GM12878 (cell line): ENCODE measurements around the gene ACRBP. TPM values are rescaled to one million over a fixed set of nuclear protein-coding genes. Genes with fewer than 3 reads are reported as not detected.

Experiments used
- BRCA1 ChIP-seq: IDR thresholded peaks from 2 replicates; pipeline ENCODE4 v1.6.1; 2011; ENCODE audit warnings: low read depth, low read length, improper control_type of control experiment
- CBFB ChIP-seq: IDR thresholded peaks from 2 replicates; pipeline ENCODE4 v1.6.1; 2016; ENCODE audit warnings: antibody characterized with exemption, low read depth
- CREM ChIP-seq: IDR thresholded peaks from 2 replicates; pipeline ENCODE4 v1.6.1; 2014; ENCODE audit warnings: antibody characterized with exemption, low read depth
- HDAC2 ChIP-seq: fragments of 200-600 bp; sonication (generic); IDR thresholded peaks from 2 replicates; pipeline ENCODE4 v1.6.1; 2017
- HDGF ChIP-seq: fragments of 450-650 bp; IDR thresholded peaks from 2 replicates; pipeline ENCODE4 v1.6.1; 2016; ENCODE audit warnings: antibody characterized with exemption
- IKZF1 ChIP-seq: fragments of 450-650 bp; conservative IDR thresholded peaks from 2 replicates; pipeline ENCODE4 v1.6.1; 2017; ENCODE audit warnings: antibody characterized with exemption, mild to moderate bottlenecking
- IKZF2 ChIP-seq, 2 experiments: fragments of 450-650 bp; IDR thresholded peaks; 2 replicates each; pipeline ENCODE4 v1.6.1; 2017; ENCODE audit warnings: mild to moderate bottlenecking in 2 of 2, moderate library complexity in 2 of 2
- JUNB ChIP-seq: IDR thresholded peaks from 2 replicates; pipeline ENCODE4 v1.6.1; 2016; ENCODE audit warnings: antibody characterized with exemption, mild to moderate bottlenecking
- JUND ChIP-seq: IDR thresholded peaks from 2 replicates; pipeline ENCODE4 v1.6.1; 2012; ENCODE audit warnings: low read depth, mild to moderate bottlenecking, low read length, improper control_type of control experiment, moderate library complexity
- NBN ChIP-seq: fragments of 450-650 bp; IDR thresholded peaks from 2 replicates; pipeline ENCODE4 v1.6.1; 2016
- NRF1 ChIP-seq: conservative IDR thresholded peaks from 2 replicates; pipeline ENCODE4 v1.6.1; 2011; ENCODE audit warnings: mild to moderate bottlenecking, low read depth, low read length, improper control_type of control experiment
- PAX5 ChIP-seq: IDR thresholded peaks from 2 replicates; pipeline ENCODE4 v1.6.1; 2011; ENCODE audit warnings: low read depth, low read length, borderline replicate concordance
- POLR2A ChIP-seq: IDR thresholded peaks from 2 replicates; pipeline ENCODE4 v1.6.1; 2011; ENCODE audit warnings: low read depth, mild to moderate bottlenecking, low read length
- POLR2AphosphoS2 ChIP-seq: IDR thresholded peaks from 2 replicates; pipeline ENCODE4 v1.6.1; 2011; ENCODE audit warnings: low read depth, mild to moderate bottlenecking, low read length, improper control_type of control experiment, moderate library complexity
- SMC3 ChIP-seq: IDR thresholded peaks from 2 replicates; pipeline ENCODE4 v1.6.1; 2011; ENCODE audit warnings: low read length, improper control_type of control experiment, borderline replicate concordance
- SRF ChIP-seq, 2 experiments: IDR thresholded peaks; 2 replicates each; pipeline ENCODE4 v1.6.1; 2011; ENCODE audit warnings: low read depth in 2 of 2, low read length in 2 of 2, mild to moderate bottlenecking in 1 of 2, moderate library complexity in 1 of 2
- TBL1XR1 ChIP-seq: IDR thresholded peaks from 2 replicates; pipeline ENCODE4 v1.6.1; 2012; ENCODE audit warnings: low read depth, low read length, improper control_type of control experiment
- YBX1 ChIP-seq: fragments of 450-650 bp; IDR thresholded peaks from 2 replicates; pipeline ENCODE4 v1.6.1; 2016; ENCODE audit warnings: antibody characterized with exemption
- polyA plus RNA-seq, 11 experiments: library from polyadenylated mRNA; depleted of rRNA in 4 of 11; unstranded in 6 of 11; stranded (reverse) in 5 of 11; fragments of >200 nt; fragmentation: Nextera tagmentation in 4 of 11; fragmentation: Illumina TruSeq in 1 of 11; extraction: Ambion mirVana in 4 of 11; extraction: Trizol in 1 of 11; gene quantifications; 1 replicate in 1 of 11; 2 replicates in 10 of 11; pipeline versions ENCODE4 v1.2.1 to v1.2.3, GENCODE V29; 2011 to 2016; ENCODE audit warnings: inconsistent platforms in 2 of 11, missing spikeins in 2 of 11, low read depth in 1 of 11
- total RNA-seq, 4 experiments: library from RNA; depleted of rRNA in 3 of 4; stranded (reverse); fragments of >200 nt in 3 of 4; fragmentation: Illumina TruSeq in 1 of 4; extraction: Trizol in 1 of 4; gene quantifications; 2 replicates each; pipeline versions ENCODE4 v1.2.1 to v1.2.3, GENCODE V29; 2013 to 2021
- TF ChIP-seq, protein P1 (sequence below): IDR thresholded peaks from 2 replicates; pipeline ENCODE4 v1.6.1; 2012; ENCODE audit warnings: improper control_type of control experiment, low read depth, low read length; ENCODE audit not compliant: insufficient replicate concordance
- TF ChIP-seq, protein P2 (sequence below): IDR thresholded peaks from 2 replicates; pipeline ENCODE4 v1.6.1; 2012; ENCODE audit warnings: low read depth, low read length, improper control_type of control experiment
- TF ChIP-seq, protein P3 (sequence below): IDR thresholded peaks from 2 replicates; pipeline ENCODE4 v1.6.1; 2012; ENCODE audit warnings: mild to moderate bottlenecking, low read depth, low read length
- TF ChIP-seq, protein P4 (sequence below): IDR thresholded peaks from 2 replicates; pipeline ENCODE4 v1.6.1; 2012; ENCODE audit warnings: low read depth, low read length, improper control_type of control experiment

Gene ACRBP
- total and polyA plus RNA-seq, 10 of the 15 experiments (the other 5 are each of a cell fraction or from before 2014, with no cell fraction given) = 0.54 to 1.4 (median 0.87) TPM

- TF ChIP-seq NBN (peak; percentile 100), NRF1 (no peak), HDGF (peak; percentile 28; the same call in 1 of the 2 replicates), TBL1XR1 (peak; percentile 67), JUND (peak; percentile 87), POLR2A (peak; percentile 68), BRCA1 (peak; percentile 47; the same call in 1 of the 2 replicates), IKZF2 (IDR thresholded peaks at IDR 0.05) (peak in 1 of 2 experiments; percentile 67; a peak in 3 of 4 replicates), JUNB (no peak), YBX1 (no peak), POLR2AphosphoS2 (no peak; the same call in 1 of the 2 replicates), SMC3 (no peak), CBFB (peak; percentile 72; the same call in 1 of the 2 replicates), HDAC2 (0 out of 2 replicates have a peak, but pooled peaks have one; percentile 84), CREM (peak; percentile 100), PAX5 (peak; percentile 52; the same call in 1 of the 2 replicates), IKZF1 (peak; percentile 99), SRF (IDR thresholded peaks at IDR 0.05; ENCODE audit: low read depth in 2 of 2, low read length in 2 of 2) (peak; percentile 94 to 98)
- TF ChIP-seq, protein P1, sequence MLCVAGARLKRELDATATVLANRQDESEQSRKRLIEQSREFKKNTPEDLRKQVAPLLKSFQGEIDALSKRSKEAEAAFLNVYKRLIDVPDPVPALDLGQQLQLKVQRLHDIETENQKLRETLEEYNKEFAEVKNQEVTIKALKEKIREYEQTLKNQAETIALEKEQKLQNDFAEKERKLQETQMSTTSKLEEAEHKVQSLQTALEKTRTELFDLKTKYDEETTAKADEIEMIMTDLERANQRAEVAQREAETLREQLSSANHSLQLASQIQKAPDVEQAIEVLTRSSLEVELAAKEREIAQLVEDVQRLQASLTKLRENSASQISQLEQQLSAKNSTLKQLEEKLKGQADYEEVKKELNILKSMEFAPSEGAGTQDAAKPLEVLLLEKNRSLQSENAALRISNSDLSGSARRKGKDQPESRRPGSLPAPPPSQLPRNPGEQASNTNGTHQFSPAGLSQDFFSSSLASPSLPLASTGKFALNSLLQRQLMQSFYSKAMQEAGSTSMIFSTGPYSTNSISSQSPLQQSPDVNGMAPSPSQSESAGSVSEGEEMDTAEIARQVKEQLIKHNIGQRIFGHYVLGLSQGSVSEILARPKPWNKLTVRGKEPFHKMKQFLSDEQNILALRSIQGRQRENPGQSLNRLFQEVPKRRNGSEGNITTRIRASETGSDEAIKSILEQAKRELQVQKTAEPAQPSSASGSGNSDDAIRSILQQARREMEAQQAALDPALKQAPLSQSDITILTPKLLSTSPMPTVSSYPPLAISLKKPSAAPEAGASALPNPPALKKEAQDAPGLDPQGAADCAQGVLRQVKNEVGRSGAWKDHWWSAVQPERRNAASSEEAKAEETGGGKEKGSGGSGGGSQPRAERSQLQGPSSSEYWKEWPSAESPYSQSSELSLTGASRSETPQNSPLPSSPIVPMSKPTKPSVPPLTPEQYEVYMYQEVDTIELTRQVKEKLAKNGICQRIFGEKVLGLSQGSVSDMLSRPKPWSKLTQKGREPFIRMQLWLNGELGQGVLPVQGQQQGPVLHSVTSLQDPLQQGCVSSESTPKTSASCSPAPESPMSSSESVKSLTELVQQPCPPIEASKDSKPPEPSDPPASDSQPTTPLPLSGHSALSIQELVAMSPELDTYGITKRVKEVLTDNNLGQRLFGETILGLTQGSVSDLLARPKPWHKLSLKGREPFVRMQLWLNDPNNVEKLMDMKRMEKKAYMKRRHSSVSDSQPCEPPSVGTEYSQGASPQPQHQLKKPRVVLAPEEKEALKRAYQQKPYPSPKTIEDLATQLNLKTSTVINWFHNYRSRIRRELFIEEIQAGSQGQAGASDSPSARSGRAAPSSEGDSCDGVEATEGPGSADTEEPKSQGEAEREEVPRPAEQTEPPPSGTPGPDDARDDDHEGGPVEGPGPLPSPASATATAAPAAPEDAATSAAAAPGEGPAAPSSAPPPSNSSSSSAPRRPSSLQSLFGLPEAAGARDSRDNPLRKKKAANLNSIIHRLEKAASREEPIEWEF = no peak
- TF ChIP-seq, protein P2, sequence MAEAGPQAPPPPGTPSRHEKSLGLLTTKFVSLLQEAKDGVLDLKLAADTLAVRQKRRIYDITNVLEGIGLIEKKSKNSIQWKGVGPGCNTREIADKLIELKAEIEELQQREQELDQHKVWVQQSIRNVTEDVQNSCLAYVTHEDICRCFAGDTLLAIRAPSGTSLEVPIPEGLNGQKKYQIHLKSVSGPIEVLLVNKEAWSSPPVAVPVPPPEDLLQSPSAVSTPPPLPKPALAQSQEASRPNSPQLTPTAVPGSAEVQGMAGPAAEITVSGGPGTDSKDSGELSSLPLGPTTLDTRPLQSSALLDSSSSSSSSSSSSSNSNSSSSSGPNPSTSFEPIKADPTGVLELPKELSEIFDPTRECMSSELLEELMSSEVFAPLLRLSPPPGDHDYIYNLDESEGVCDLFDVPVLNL = no peak
- TF ChIP-seq, protein P3, sequence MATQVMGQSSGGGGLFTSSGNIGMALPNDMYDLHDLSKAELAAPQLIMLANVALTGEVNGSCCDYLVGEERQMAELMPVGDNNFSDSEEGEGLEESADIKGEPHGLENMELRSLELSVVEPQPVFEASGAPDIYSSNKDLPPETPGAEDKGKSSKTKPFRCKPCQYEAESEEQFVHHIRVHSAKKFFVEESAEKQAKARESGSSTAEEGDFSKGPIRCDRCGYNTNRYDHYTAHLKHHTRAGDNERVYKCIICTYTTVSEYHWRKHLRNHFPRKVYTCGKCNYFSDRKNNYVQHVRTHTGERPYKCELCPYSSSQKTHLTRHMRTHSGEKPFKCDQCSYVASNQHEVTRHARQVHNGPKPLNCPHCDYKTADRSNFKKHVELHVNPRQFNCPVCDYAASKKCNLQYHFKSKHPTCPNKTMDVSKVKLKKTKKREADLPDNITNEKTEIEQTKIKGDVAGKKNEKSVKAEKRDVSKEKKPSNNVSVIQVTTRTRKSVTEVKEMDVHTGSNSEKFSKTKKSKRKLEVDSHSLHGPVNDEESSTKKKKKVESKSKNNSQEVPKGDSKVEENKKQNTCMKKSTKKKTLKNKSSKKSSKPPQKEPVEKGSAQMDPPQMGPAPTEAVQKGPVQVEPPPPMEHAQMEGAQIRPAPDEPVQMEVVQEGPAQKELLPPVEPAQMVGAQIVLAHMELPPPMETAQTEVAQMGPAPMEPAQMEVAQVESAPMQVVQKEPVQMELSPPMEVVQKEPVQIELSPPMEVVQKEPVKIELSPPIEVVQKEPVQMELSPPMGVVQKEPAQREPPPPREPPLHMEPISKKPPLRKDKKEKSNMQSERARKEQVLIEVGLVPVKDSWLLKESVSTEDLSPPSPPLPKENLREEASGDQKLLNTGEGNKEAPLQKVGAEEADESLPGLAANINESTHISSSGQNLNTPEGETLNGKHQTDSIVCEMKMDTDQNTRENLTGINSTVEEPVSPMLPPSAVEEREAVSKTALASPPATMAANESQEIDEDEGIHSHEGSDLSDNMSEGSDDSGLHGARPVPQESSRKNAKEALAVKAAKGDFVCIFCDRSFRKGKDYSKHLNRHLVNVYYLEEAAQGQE = no peak
- TF ChIP-seq, protein P4, sequence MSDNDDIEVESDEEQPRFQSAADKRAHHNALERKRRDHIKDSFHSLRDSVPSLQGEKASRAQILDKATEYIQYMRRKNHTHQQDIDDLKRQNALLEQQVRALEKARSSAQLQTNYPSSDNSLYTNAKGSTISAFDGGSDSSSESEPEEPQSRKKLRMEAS = no peak
Observed at GRCh38 chr12:6662906-6663742, 15.9 kb upstream of the ACRBP start, which contains the start of gene ING4 (continued).
